K562 treated with DMSO at 1 percent for 4 hours (cell line): ENCODE results near the gene CT47A1. TPM values are rescaled to one million over a fixed set of nuclear protein-coding genes. Genes with fewer than 3 reads are reported as not detected.

Source experiments
- total RNA-seq: library from RNA; unstranded; fragments of 300-600 nt; gene quantifications from 2 replicates; pipeline ENCODE4 v1.2.3, GENCODE V29; 2022; ENCODE audit not compliant: insufficient read depth

The CT47A1 gene
- total RNA-seq = not detected in 2 replicates

GRCh38 chrX:120985660-120986059 lies at the start of gene CT47A1:
Gene CT47A1, minus strand, starts transcription at chrX:120985760. Its CDS starts 231 bp downstream, at chrX:120985529.

GRCh38 chrX:120956500-120956899 lies 29.1 kb downstream of the CT47A1 start, which contains the start of gene CT47A7:
Gene CT47A7, minus strand, starts transcription at chrX:120956600. Its CDS starts 255 bp downstream, at chrX:120956345.

Other genes with a start within 250 kb of the CT47A1 start
- gene CT47B1, start 109.9 kb downstream of the CT47A1 start, total RNA-seq = 0.90 and 3.0 TPM in 2 replicates
- not detected in 2 replicates for gene CT47A11, start 48.6 kb downstream of the CT47A1 start, total RNA-seq
- not detected in 2 replicates for gene CT47A10, start 43.7 kb downstream of the CT47A1 start, total RNA-seq
- not detected in 2 replicates for gene CT47A9, start 38.9 kb downstream of the CT47A1 start, total RNA-seq
- gene CT47A8, start 34.0 kb downstream of the CT47A1 start, total RNA-seq = not detected in 2 replicates
- not detected in 2 replicates for gene CT47A7, start 29.2 kb downstream of the CT47A1 start, total RNA-seq
- not detected in 2 replicates for gene CT47A6, start 24.3 kb downstream of the CT47A1 start, total RNA-seq
- gene CT47A5, start 19.4 kb downstream of the CT47A1 start, total RNA-seq = not detected in 2 replicates
- not detected in 2 replicates for gene CT47A4, start 14.6 kb downstream of the CT47A1 start, total RNA-seq
- gene CT47A3, start 9.7 kb downstream of the CT47A1 start, total RNA-seq = not detected in 2 replicates
- not detected in 2 replicates for gene CT47A2, start 4.8 kb downstream of the CT47A1 start, total RNA-seq
- 1.2 and 1.9 TPM in 2 replicates for gene GLUD2, start 61.9 kb upstream of the CT47A1 start, total RNA-seq